Measurements from ENCODE around the gene OR5AU1.

The OR5AU1 gene

GRCh38 chr14:21118933-21119332, 36.9 kb downstream of the OR5AU1 start:
- H3K27ac ChIP-seq (ENCODE audit: low read length), result no peak overlapping the region
- no peaks in the 10 kb centered on the region for H3K36me3 ChIP-seq (replicated peaks; ENCODE audit: low read depth, low read length)
- no peaks in the 10 kb centered on the region; the same call in 1 of the 2 replicates for H3K4me1 ChIP-seq (ENCODE audit: low read length)
- no peak overlapping the region for H3K9ac ChIP-seq (ENCODE audit: low read length)
- no peaks in the 10 kb centered on the region for H3K79me2 ChIP-seq (ENCODE audit: low read length)
- no peaks in the 10 kb centered on the region for H3K9me3 ChIP-seq (ENCODE audit: insufficient read depth, low read length)
- H4K20me1 ChIP-seq (ENCODE audit: insufficient read depth, low read length), result no peaks in the 10 kb centered on the region
- no peak overlapping the region for H3K4me3 ChIP-seq (ENCODE audit: low read length)
- TF ChIP-seq, protein P1, sequence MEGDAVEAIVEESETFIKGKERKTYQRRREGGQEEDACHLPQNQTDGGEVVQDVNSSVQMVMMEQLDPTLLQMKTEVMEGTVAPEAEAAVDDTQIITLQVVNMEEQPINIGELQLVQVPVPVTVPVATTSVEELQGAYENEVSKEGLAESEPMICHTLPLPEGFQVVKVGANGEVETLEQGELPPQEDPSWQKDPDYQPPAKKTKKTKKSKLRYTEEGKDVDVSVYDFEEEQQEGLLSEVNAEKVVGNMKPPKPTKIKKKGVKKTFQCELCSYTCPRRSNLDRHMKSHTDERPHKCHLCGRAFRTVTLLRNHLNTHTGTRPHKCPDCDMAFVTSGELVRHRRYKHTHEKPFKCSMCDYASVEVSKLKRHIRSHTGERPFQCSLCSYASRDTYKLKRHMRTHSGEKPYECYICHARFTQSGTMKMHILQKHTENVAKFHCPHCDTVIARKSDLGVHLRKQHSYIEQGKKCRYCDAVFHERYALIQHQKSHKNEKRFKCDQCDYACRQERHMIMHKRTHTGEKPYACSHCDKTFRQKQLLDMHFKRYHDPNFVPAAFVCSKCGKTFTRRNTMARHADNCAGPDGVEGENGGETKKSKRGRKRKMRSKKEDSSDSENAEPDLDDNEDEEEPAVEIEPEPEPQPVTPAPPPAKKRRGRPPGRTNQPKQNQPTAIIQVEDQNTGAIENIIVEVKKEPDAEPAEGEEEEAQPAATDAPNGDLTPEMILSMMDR (IDR thresholded peaks at IDR 0.05; ENCODE audit: low read depth, low read length), result no peak
- TF ChIP-seq EZH2phosphoT487 (IDR thresholded peaks at IDR 0.05; ENCODE audit: low read depth), result no peak
- H3K4me2 ChIP-seq (ENCODE audit: low read length), result no peak overlapping the region
- no peak overlapping the region for H2AFZ ChIP-seq (ENCODE audit: low read depth, low read length)
- H3K27me3 ChIP-seq (ENCODE audit: low read depth, low read length), result 0 out of 2 replicates have a peak, but pooled peaks cover 5% of the 10 kb centered on the region

DNA sequence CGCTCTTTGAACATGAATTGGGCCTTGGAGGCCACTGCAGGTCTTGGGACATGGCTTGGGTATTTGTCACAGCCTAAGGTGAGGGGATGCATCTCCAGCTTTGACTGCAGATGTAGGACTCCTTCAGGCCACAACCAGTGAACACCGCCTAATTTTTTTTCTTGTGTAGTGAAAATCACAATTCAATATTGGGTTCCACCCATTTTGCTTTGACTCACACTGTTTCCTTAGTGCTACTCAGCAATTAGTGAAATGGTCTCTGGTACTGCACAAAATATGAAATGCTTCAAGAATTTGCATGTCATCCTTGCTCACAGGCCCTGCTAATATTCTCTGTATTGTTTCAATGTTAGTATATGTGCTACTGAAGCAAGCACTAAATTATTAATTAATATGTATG, 42.5 kb downstream of the OR5AU1 start:
- Histone ChIP-seq H3K4me3 (ENCODE audit: low read length) (no peak overlapping the region), H3K4me2 (ENCODE audit: low read length) (no peak overlapping the region), H3K4me1 (ENCODE audit: low read length) (peaks cover 27% of the 10 kb centered on the region), H3K27ac (ENCODE audit: low read length) (no peak overlapping the region), H2AFZ (ENCODE audit: low read depth, low read length) (no peak overlapping the region), H3K9ac (ENCODE audit: low read length) (no peak overlapping the region), H3K79me2 (ENCODE audit: low read length) (no peaks in the 10 kb centered on the region), H3K9me3 (ENCODE audit: insufficient read depth, low read length) (0 out of 2 replicates have a peak, but pooled peaks cover 3% of the 10 kb centered on the region), H3K27me3 (ENCODE audit: low read depth, low read length) (no peaks in the 10 kb centered on the region), H3K36me3 (replicated peaks; ENCODE audit: low read depth, low read length) (peaks cover 11% of the 10 kb centered on the region), H4K20me1 (ENCODE audit: insufficient read depth, low read length) (no peaks in the 10 kb centered on the region)
- TF ChIP-seq EZH2phosphoT487 (IDR thresholded peaks at IDR 0.05; ENCODE audit: low read depth), result no peak
- TF ChIP-seq, protein P1 (IDR thresholded peaks at IDR 0.05; ENCODE audit: low read depth, low read length), result no peak

- Histone ChIP-seq H2AFZ (ENCODE audit: low read depth, low read length) (no peak overlapping the region), H3K27ac (ENCODE audit: low read length) (no peak overlapping the region), H3K4me1 (ENCODE audit: low read length) (peaks cover 36% of the 10 kb centered on the region), H3K9ac (ENCODE audit: low read length) (no peak overlapping the region), H3K27me3 (ENCODE audit: low read depth, low read length) (no peaks in the 10 kb centered on the region), H4K20me1 (ENCODE audit: insufficient read depth, low read length) (no peaks in the 10 kb centered on the region), H3K4me2 (ENCODE audit: low read length) (no peak overlapping the region), H3K79me2 (ENCODE audit: low read length) (no peaks in the 10 kb centered on the region), H3K9me3 (ENCODE audit: insufficient read depth, low read length) (0 out of 2 replicates have a peak, but pooled peaks cover 3% of the 10 kb centered on the region), H3K4me3 (ENCODE audit: low read length) (no peak overlapping the region), H3K36me3 (replicated peaks; ENCODE audit: low read depth, low read length) (peaks cover 11% of the 10 kb centered on the region)
- TF ChIP-seq, protein P1 (IDR thresholded peaks at IDR 0.05; ENCODE audit: low read depth, low read length), result no peak
- no peak for TF ChIP-seq EZH2phosphoT487 (IDR thresholded peaks at IDR 0.05; ENCODE audit: low read depth)
These were observed 43.6 kb downstream of the OR5AU1 start for GRCh38 chr14:21112255-21112654.

GRCh38 chr14:21109377-21110138, 46.3 kb downstream of the OR5AU1 start:
- peak overlapping the region; percentile 19 for H3K4me3 ChIP-seq (ENCODE audit: low read length)
- 0 out of 2 replicates have a peak, but pooled peaks cover 3% of the 10 kb centered on the region for H3K9me3 ChIP-seq (ENCODE audit: insufficient read depth, low read length)
- H3K79me2 ChIP-seq (ENCODE audit: low read length), result no peaks in the 10 kb centered on the region
- peak overlapping the region; percentile 93 for H3K27ac ChIP-seq (ENCODE audit: low read length)
- TF ChIP-seq EZH2phosphoT487 (IDR thresholded peaks at IDR 0.05; ENCODE audit: low read depth), result no peak
- TF ChIP-seq, protein P1 (IDR thresholded peaks at IDR 0.05; ENCODE audit: low read depth, low read length), result no peak
- H3K4me2 ChIP-seq (ENCODE audit: low read length), result peak overlapping the region; percentile 54
- H3K9ac ChIP-seq (ENCODE audit: low read length), result peak overlapping the region; percentile 50; the same call in 1 of the 2 replicates
- peaks cover 54% of the 10 kb centered on the region for H3K4me1 ChIP-seq (ENCODE audit: low read length)
- H4K20me1 ChIP-seq (ENCODE audit: insufficient read depth, low read length), result no peaks in the 10 kb centered on the region
- H3K27me3 ChIP-seq (ENCODE audit: low read depth, low read length), result no peaks in the 10 kb centered on the region
- no peak overlapping the region for H2AFZ ChIP-seq (ENCODE audit: low read depth, low read length)
- peaks cover 11% of the 10 kb centered on the region for H3K36me3 ChIP-seq (replicated peaks; ENCODE audit: low read depth, low read length)
